Endothelial cell of umbilical vein (primary cell): ENCODE data around the gene DGCR2. TPM values are rescaled to one million over a fixed set of nuclear protein-coding genes. Genes with fewer than 3 reads are reported as not detected.

Experiments used
- BruUV-seq: library from RNA; stranded (reverse); fragments of 400-500 nt; replicated peaks from 2 replicates; lab custom pipeline; 2021; lab: Mats Ljungman, UMichigan
- CTCF ChIA-PET: fragments of 300-600, 350-600 bp; sonication (Branson Sonifier 250); formaldehyde crosslinking; loops from one replicate; lab custom pipeline; 2021; ENCODE audit warnings: antibody characterized with exemption, inconsistent platforms; lab: Charles Lee
- POLR2A ChIA-PET: fragments of 300-600, 350-600 bp; sonication (Branson Sonifier 250); formaldehyde crosslinking; loops from one replicate; lab custom pipeline; 2021; ENCODE audit warnings: antibody characterized with exemption, inconsistent platforms; lab: Charles Lee
- DNase-seq: peaks from one replicate; pipeline ENCODE4 v3.0.0-alpha.2; 2011; ENCODE audit warnings: low read depth, low spot score
- FAIRE-seq: peaks from 2 replicates; lab custom pipeline; 2011; peaks lifted over from hg19 to GRCh38; lab: Jason Lieb, UNC
- H2AFZ ChIP-seq: 2 replicates; pipeline ENCODE4 v1.6.0; 2012; ENCODE audit warnings: low read depth, low read length, control low read depth, inconsistent platforms
- H3K27ac ChIP-seq: 2 replicates; pipeline ENCODE4 v1.5.1; 2011; ENCODE audit warnings: low read depth, mild to moderate bottlenecking, control low read depth, low read length, moderate library complexity; ENCODE audit not compliant: insufficient read depth
- H3K27me3 ChIP-seq, 2 experiments: 2 replicates each; pipeline versions ENCODE4 v1.6.0 to v1.6.1; 2011; ENCODE audit warnings: low read length in 2 of 2, mixed read lengths in 1 of 2; ENCODE audit not compliant: control insufficient read depth in 2 of 2, insufficient read depth in 2 of 2
- H3K36me3 ChIP-seq, 2 experiments: 2 replicates in 1 of 2; 3 replicates in 1 of 2; pipeline ENCODE4 v1.5.1; 2011; ENCODE audit warnings: low read length in 2 of 2, mild to moderate bottlenecking in 1 of 2, moderate library complexity in 1 of 2; ENCODE audit not compliant: control insufficient read depth in 2 of 2, insufficient read depth in 2 of 2; ENCODE audit errors: extremely low read depth in 1 of 2
- H3K4me1 ChIP-seq: 3 replicates; pipeline ENCODE4 v1.5.1; 2011; ENCODE audit warnings: mild to moderate bottlenecking, low read length; ENCODE audit not compliant: control insufficient read depth, insufficient read depth; ENCODE audit errors: extremely low read depth
- H3K4me2 ChIP-seq: 2 replicates; pipeline ENCODE4 v1.6.1; 2011; ENCODE audit warnings: low read length, control low read depth, mixed read lengths; ENCODE audit not compliant: insufficient read depth
- H3K4me3 ChIP-seq, 3 experiments: fragments of 200-600 bp in 1 of 3; sonication (generic), shearing (Covaris generic) in 1 of 3; replicated peaks in 1 of 3; 2 replicates each; pipeline ENCODE4 v1.5.1; 2011 to 2016; ENCODE audit warnings: control low read depth in 3 of 3, low read length in 3 of 3, mild to moderate bottlenecking in 2 of 3, inconsistent platforms in 1 of 3, low read depth in 1 of 3, moderate library complexity in 1 of 3; ENCODE audit not compliant: insufficient read depth in 1 of 3
- H3K79me2 ChIP-seq: 2 replicates; pipeline ENCODE4 v1.6.0; 2012; ENCODE audit warnings: low read length, inconsistent platforms; ENCODE audit not compliant: control insufficient read depth, insufficient read depth
- H3K9ac ChIP-seq: replicated peaks from 2 replicates; pipeline ENCODE3; 2011; ENCODE audit warnings: low read length, control low read depth; ENCODE audit not compliant: insufficient read depth; ENCODE audit errors: extremely low read depth
- H3K9me1 ChIP-seq: replicated peaks from 3 replicates; pipeline ENCODE4 v1.6.0; 2011; ENCODE audit warnings: mild to moderate bottlenecking, low read length; ENCODE audit not compliant: control insufficient read depth, insufficient read depth; ENCODE audit errors: extremely low read depth
- H3K9me3 ChIP-seq: replicated peaks from 2 replicates; pipeline ENCODE4 v1.5.1; 2012; ENCODE audit warnings: low read length, inconsistent platforms; ENCODE audit not compliant: control insufficient read depth, insufficient read depth
- H4K20me1 ChIP-seq: replicated peaks from 2 replicates; pipeline ENCODE3; 2011; ENCODE audit warnings: mild to moderate bottlenecking, low read length; ENCODE audit not compliant: control insufficient read depth, insufficient read depth; ENCODE audit errors: extremely low read depth
- CTCF ChIP-seq, 2 donors: IDR thresholded peaks; 1 replicate in 1 of 2; 2 replicates in 1 of 2; pipeline ENCODE4 v1.5.1; 2011; ENCODE audit warnings: low read length in 2 of 2, mild to moderate bottlenecking in 2 of 2, moderate library complexity in 2 of 2, control low read depth in 1 of 2, inconsistent platforms in 1 of 2, low read depth in 1 of 2; ENCODE audit not compliant: insufficient read depth in 1 of 2; ENCODE audit errors: extremely low read depth in 1 of 2
- FOS ChIP-seq: IDR thresholded peaks from 2 replicates; pipeline ENCODE4 v1.6.1; 2011; ENCODE audit warnings: mild to moderate bottlenecking, low read length, moderate library complexity, borderline replicate concordance; ENCODE audit not compliant: insufficient read depth
- GATA2 ChIP-seq: IDR thresholded peaks from 2 replicates; pipeline ENCODE4 v1.7.0; 2011; ENCODE audit warnings: low read depth, mild to moderate bottlenecking, moderate library complexity, mixed read lengths, low read length; ENCODE audit not compliant: insufficient read length, insufficient read depth
- JUN ChIP-seq: IDR thresholded peaks from 2 replicates; pipeline ENCODE4 v1.6.1; 2011; ENCODE audit warnings: borderline replicate concordance, low read depth; ENCODE audit not compliant: insufficient read length, insufficient read depth
- MAX ChIP-seq: IDR thresholded peaks from 2 replicates; pipeline ENCODE4 v1.6.1; 2011; ENCODE audit not compliant: insufficient read depth, insufficient read length
- POLR2A ChIP-seq: IDR thresholded peaks from 2 replicates; pipeline ENCODE4 v1.6.1; 2012; ENCODE audit warnings: low read depth, mild to moderate bottlenecking, control low read depth, low read length
- POLR2AphosphoS5 ChIP-seq: IDR thresholded peaks from 2 replicates; pipeline ENCODE4 v1.6.1; 2012; ENCODE audit warnings: low read depth, mild to moderate bottlenecking, control low read depth, low read length, moderate library complexity; ENCODE audit not compliant: insufficient read depth
- dilution Hi-C: fragments of 300-500 bp; cut with MboI; formaldehyde crosslinking; loops from one replicate; pipeline ENCODE4 v1.15.0; 2019; ENCODE audit warnings: low sequenced_read_pairs; ENCODE audit not compliant: extremely low pct_ligation_motif_present
- intact Hi-C: fragments of 100-400 bp; cut with micrococcal nuclease; formaldehyde crosslinking; loops from one replicate; pipeline ENCODE4 v1.10.0; 2022
- polyA plus RNA-seq, 4 experiments: library from polyadenylated mRNA; depleted of rRNA in 3 of 4; stranded (reverse) in 3 of 4; unstranded in 1 of 4; fragments of >200 nt; gene quantifications; 2 replicates each; pipeline versions ENCODE4 v1.2.1 to v1.2.3, GENCODE V29; 2011 to 2012; ENCODE audit warnings: missing spikeins in 1 of 4
- total RNA-seq: library from RNA; stranded (reverse); gene quantifications from 2 replicates; pipeline ENCODE4 v1.2.3, GENCODE V29; 2021

DGCR2 gene
- total and polyA plus RNA-seq, 2 donors (not counting 3 experiments of a cell fraction or from before 2014, with no cell fraction given) = 44.8 to 51.2 TPM

GRCh38 chr22:19067696-19068348, 54.4 kb downstream of the DGCR2 start:
- H3K4me3 ChIP-seq = no peak overlapping the region
- DNase-seq (no peak), FAIRE-seq (no peak)
- no peak for TF ChIP-seq GATA2
- TF ChIP-seq CTCF (IDR thresholded peaks at IDR 0.05; ENCODE audit: extremely low read depth in 1 of 2, insufficient read depth in 1 of 2, low read depth in 1 of 2, low read length in 2 of 2) = no peak
- no peak for TF ChIP-seq POLR2A
- no peak for TF ChIP-seq FOS
- no peak for TF ChIP-seq JUN
- no peak for TF ChIP-seq MAX
- no peak for TF ChIP-seq POLR2AphosphoS5
- H3K4me1 ChIP-seq = peaks cover under 1% of the 10 kb centered on the region
- intact Hi-C loops = no loop called here
- H4K20me1 ChIP-seq = no peaks in the 10 kb centered on the region
- H2AFZ ChIP-seq = no peak overlapping the region
- no peaks in the 10 kb centered on the region for H3K9me3 ChIP-seq
- H3K4me2 ChIP-seq = no peak overlapping the region
- POLR2A ChIA-PET = no interaction called here
- CTCF ChIA-PET = no interaction called here
- no peak overlapping the region for H3K27ac ChIP-seq
- no TSS peak for BruUV-seq
- H3K9me1 ChIP-seq = no peaks in the 10 kb centered on the region
- no peaks in the 10 kb centered on the region for H3K79me2 ChIP-seq
- H3K9ac ChIP-seq = no peak overlapping the region
- no peaks in the 10 kb centered on the region for H3K27me3 ChIP-seq
- H3K36me3 ChIP-seq = peaks cover 2 to 33% of the 10 kb centered on the region in 2 experiments
- dilution Hi-C loops = no loop called here
